K562 (cell line): ENCODE measurements around the gene CTIF. TPM values are rescaled to one million over a fixed set of nuclear protein-coding genes. Genes with fewer than 3 reads are reported as not detected.

Experiments
- ATAC-seq: fragments of 200-7000 bp; cut with Tn5 transposase; 3 replicates; pipeline ENCODE4 v1.9.1; 2020; ENCODE audit warnings: moderate library complexity
- BruUV-seq: library from RNA; stranded (reverse); fragments of 400-500 nt; replicated peaks from 2 replicates; lab custom pipeline; 2021; lab: Mats Ljungman, UMichigan
- CTCF ChIA-PET: fragments of 300-600 bp; formaldehyde crosslinking; extraction: SDS; loops from one replicate; lab custom pipeline; 2021; ENCODE audit warnings: low intra/inter-chr PET ratio; lab: Yijun Ruan, JAX
- POLR2A ChIA-PET: fragments of 300-600, 350-650 bp; sonication (Branson Sonifier 250); formaldehyde crosslinking; extraction: SDS; loops from one replicate; lab custom pipeline; 2021; ENCODE audit warnings: antibody characterized with exemption, inconsistent platforms; lab: Yijun Ruan, JAX
- DNase-seq, 4 experiments: peaks; one replicate each; pipeline versions ENCODE4 v3.0.0 to v3.0.0-alpha.2; 2011 to 2018; ENCODE audit warnings: low spot score in 3 of 4, mixed read lengths in 3 of 4; ENCODE audit errors: extremely low read depth in 1 of 4
- FAIRE-seq: peaks from 2 replicates; lab custom pipeline; 2011; peaks lifted over from hg19 to GRCh38; lab: Jason Lieb, UNC
- H2AFZ ChIP-seq: 2 replicates; pipeline ENCODE4 v1.6.0; 2011; ENCODE audit warnings: low read depth, low read length, control low read depth, inconsistent platforms
- H3K27ac ChIP-seq: fragments of 200-600 bp; 3 replicates; pipeline ENCODE4 v1.8.0; 2011; ENCODE audit warnings: low read depth, mild to moderate bottlenecking, control low read depth, inconsistent platforms, low read length, moderate library complexity, mixed read lengths; ENCODE audit errors: extremely low read depth
- H3K27me3 ChIP-seq, 2 experiments: fragments of 300-600 bp in 1 of 2; 2 replicates in 1 of 2; 3 replicates in 1 of 2; pipeline versions ENCODE4 v1.6.0 to v1.8.0; 2011; ENCODE audit warnings: inconsistent platforms in 2 of 2, low read length in 2 of 2, mild to moderate bottlenecking in 1 of 2, mixed read lengths in 1 of 2, moderate library complexity in 1 of 2; ENCODE audit not compliant: control insufficient read depth in 2 of 2, insufficient read depth in 2 of 2
- H3K36me3 ChIP-seq: fragments of 300-600 bp; 3 replicates; pipeline ENCODE4 v1.8.0; 2011; ENCODE audit warnings: mild to moderate bottlenecking, low read length, inconsistent platforms; ENCODE audit not compliant: control insufficient read depth, insufficient read depth
- H3K4me1 ChIP-seq, 2 experiments: fragments of 200-600 bp in 1 of 2; replicated peaks in 1 of 2; 2 replicates in 1 of 2; 3 replicates in 1 of 2; pipeline versions ENCODE4 v1.5.1 to v1.8.0; 2011; ENCODE audit warnings: inconsistent platforms in 2 of 2, low read length in 2 of 2, mild to moderate bottlenecking in 1 of 2, mixed read lengths in 1 of 2, moderate library complexity in 1 of 2; ENCODE audit not compliant: control insufficient read depth in 2 of 2, insufficient read depth in 2 of 2
- H3K4me2 ChIP-seq: 2 replicates; pipeline ENCODE4 v1.6.1; 2011; ENCODE audit warnings: low read length, control low read depth, inconsistent platforms, mixed read lengths; ENCODE audit not compliant: insufficient read depth
- H3K4me3 ChIP-seq: fragments of 200-600 bp; sonication (generic), shearing (Covaris generic); 2 replicates; pipeline ENCODE4 v1.5.1; 2016; ENCODE audit warnings: control low read depth, inconsistent platforms
- H3K79me2 ChIP-seq: fragments of 200-600 bp; 3 replicates; pipeline ENCODE4 v1.8.0; 2011; ENCODE audit warnings: low read length, inconsistent platforms; ENCODE audit not compliant: control insufficient read depth, insufficient read depth
- H3K9ac ChIP-seq, 2 experiments: 2 replicates each; pipeline versions ENCODE4 v1.6.0 to v1.6.1; 2011; ENCODE audit warnings: low read depth in 2 of 2, low read length in 2 of 2, control low read depth in 1 of 2, inconsistent platforms in 1 of 2, mild to moderate bottlenecking in 1 of 2, mixed read lengths in 1 of 2; ENCODE audit not compliant: insufficient read depth in 1 of 2
- H3K9me1 ChIP-seq: one replicate; pipeline ENCODE4 v1.6.0; 2011; ENCODE audit warnings: inconsistent platforms, mild to moderate bottlenecking, low read length, moderate library complexity; ENCODE audit not compliant: control insufficient read depth, insufficient read depth
- H3K9me3 ChIP-seq: replicated peaks from 2 replicates; pipeline ENCODE4 v1.5.1; 2011; ENCODE audit warnings: low read depth, low read length, inconsistent platforms; ENCODE audit not compliant: control insufficient read depth, insufficient read depth
- H4K20me1 ChIP-seq: replicated peaks from 2 replicates; pipeline ENCODE4 v1.6.1; 2011; ENCODE audit warnings: low read length, inconsistent platforms, mixed read lengths; ENCODE audit not compliant: control insufficient read depth, insufficient read depth
- CCNT2 ChIP-seq: IDR thresholded peaks from 2 replicates; pipeline ENCODE4 v1.6.1; 2011; ENCODE audit warnings: borderline replicate concordance, low read depth, mild to moderate bottlenecking, moderate library complexity, mixed read lengths, low read length; ENCODE audit not compliant: insufficient read length; ENCODE audit errors: extremely low read depth
- ESRRA ChIP-seq: fragments of 450-650 bp; IDR thresholded peaks from 2 replicates; pipeline ENCODE4 v1.6.1; 2014; ENCODE audit warnings: low read depth, mild to moderate bottlenecking, moderate library complexity, borderline replicate concordance
- FOXA1 ChIP-seq: fragments of 450-650 bp; IDR thresholded peaks from 2 replicates; pipeline ENCODE4 v1.6.1; 2016; ENCODE audit warnings: mild to moderate bottlenecking, borderline replicate concordance
- KLF10 ChIP-seq: fragments of 250-450 bp; sonication (Bioruptor Pico); IDR thresholded peaks from 2 replicates; pipeline ENCODE4 v1.6.1; 2021; ENCODE audit warnings: matching md5 sums
- NCOR1 ChIP-seq: fragments of 450-650 bp; IDR thresholded peaks from 2 replicates; pipeline ENCODE4 v1.6.1; 2016; ENCODE audit warnings: mild to moderate bottlenecking, moderate library complexity
- NFE2L1 ChIP-seq: fragments of 450-650 bp; IDR thresholded peaks from 2 replicates; pipeline ENCODE4 v1.6.1; 2016; ENCODE audit warnings: missing genetic modification characterization, low read depth, mild to moderate bottlenecking, missing compliant biosample characterization, moderate library complexity, borderline replicate concordance
- RFX7 ChIP-seq: fragments of 250-450 bp; sonication (Bioruptor Pico); IDR thresholded peaks from 2 replicates; pipeline ENCODE4 v1.5.1; 2021; ENCODE audit warnings: mild to moderate bottlenecking
- TAF7 ChIP-seq: fragments of 450-650 bp; IDR thresholded peaks from 2 replicates; pipeline ENCODE4 v1.6.1; 2016; ENCODE audit warnings: missing genetic modification characterization, missing compliant biosample characterization
- ZBTB34 ChIP-seq: fragments of 250-450 bp; sonication (Bioruptor Pico); IDR thresholded peaks from 2 replicates; pipeline ENCODE4 v1.8.0; 2021; ENCODE audit warnings: mild to moderate bottlenecking, moderate library complexity
- ZBTB8A ChIP-seq: fragments of 450-650 bp; IDR thresholded peaks from 2 replicates; pipeline ENCODE4 v1.6.1; 2018; ENCODE audit warnings: mild to moderate bottlenecking, moderate library complexity; ENCODE audit not compliant: partially characterized antibody
- ZNF444 ChIP-seq: fragments of 250-450 bp; sonication (Bioruptor Pico); IDR thresholded peaks from 2 replicates; pipeline ENCODE4 v1.4.0; 2020; ENCODE audit warnings: mild to moderate bottlenecking, moderate library complexity
- ZNF609 ChIP-seq: sonication (generic); formaldehyde crosslinking; IDR thresholded peaks from 2 replicates; pipeline ENCODE4 v1.8.1; 2023; ENCODE audit warnings: missing genetic modification reagents, mild to moderate bottlenecking, borderline replicate concordance
- ZNF830 ChIP-seq: fragments of 250-450 bp; sonication (Bioruptor Pico); IDR thresholded peaks from 2 replicates; pipeline ENCODE4 v1.5.0; 2021; ENCODE audit warnings: mild to moderate bottlenecking
- WGBS: fragments of 100-300 bp; shearing (Covaris generic); methylation state at CpG from one replicate; pipeline ENCODE4 v1.1.6; 2016; ENCODE audit warnings: low coverage, mixed read lengths; ENCODE audit not compliant: insufficient coverage; ENCODE audit errors: missing lambda C conversion rate; 5-methylcytosine and 5-hydroxymethylcytosine counted together
- in situ Hi-C: fragments of 300-500 bp; cut with MboI; formaldehyde crosslinking; loops from 4 replicates; pipeline ENCODE4 v1.15.0; 2018; ENCODE audit warnings: inconsistent platforms, mixed read lengths
- intact Hi-C: fragments of 100-400 bp; cut with micrococcal nuclease; formaldehyde crosslinking; loops from 2 replicates; pipeline ENCODE4 v1.14.2; 2022
- polyA plus RNA-seq, 8 experiments: library from polyadenylated mRNA; depleted of rRNA in 4 of 8; stranded (reverse) in 5 of 8; unstranded in 3 of 8; fragments of >200 nt; fragmentation: Nextera tagmentation in 2 of 8; fragmentation: Illumina TruSeq in 1 of 8; extraction: Ambion mirVana in 2 of 8; extraction: Trizol in 1 of 8; gene quantifications; 2 replicates each; pipeline versions ENCODE4 v1.2.1 to v1.2.3, GENCODE V29; 2011 to 2014; ENCODE audit warnings: inconsistent platforms in 1 of 8, missing spikeins in 1 of 8
- total RNA-seq, 7 experiments: library from RNA; depleted of rRNA in 6 of 7; stranded (reverse); fragments of >200 nt in 6 of 7; fragmentation: Illumina TruSeq in 2 of 7; extraction: Trizol in 2 of 7; gene quantifications; 2 replicates each; pipeline versions ENCODE4 v1.2.1 to v1.2.3, GENCODE V29; 2011 to 2021; ENCODE audit warnings: low replicate concordance in 1 of 7

Gene CTIF
- total and polyA plus RNA-seq, 9 of the 15 experiments (the other 6 are each of a cell fraction or from before 2014, with no cell fraction given): 0.17 to 11.5 (median 2.2) TPM

DNA sequence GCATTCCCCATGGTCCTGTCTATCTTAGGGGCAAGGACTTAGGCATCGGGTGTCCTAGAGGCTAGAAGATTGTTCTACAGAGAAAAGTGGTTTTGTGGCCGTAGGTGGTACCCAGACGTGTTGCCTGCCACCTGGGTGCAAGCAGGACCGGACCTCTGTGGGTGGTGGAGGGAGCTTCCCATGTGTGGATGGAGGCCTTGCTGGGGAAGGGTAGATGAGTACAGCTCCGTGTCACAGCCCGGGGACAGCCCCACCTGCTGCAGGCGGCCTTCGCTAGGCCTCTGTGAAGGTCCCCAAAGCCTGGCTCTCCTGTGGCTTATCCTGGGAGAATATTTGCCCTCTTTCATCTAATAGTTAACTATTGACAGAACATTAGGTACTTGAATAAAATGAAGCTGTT, 25.3 kb downstream of the CTIF start:
- Histone ChIP-seq H3K4me2 (no peak overlapping the region), H3K4me1 (peaks cover 3 to 18% of the 10 kb centered on the region in 2 experiments; a peak in 3 of 5 replicates), H3K27me3 (no peaks in the 10 kb centered on the region), H3K9me1 (no peaks in the 10 kb centered on the region), H3K4me3 (no peak overlapping the region), H3K36me3 (no peaks in the 10 kb centered on the region), H3K9me3 (no peaks in the 10 kb centered on the region; the same call in 1 of the 2 replicates), H3K79me2 (peaks cover 7% of the 10 kb centered on the region), H2AFZ (no peak overlapping the region), H3K9ac (0 out of 4 replicates have a peak overlapping the region, but pooled peaks of 1 of the 2 experiments have one; percentile 40), H3K27ac (no peak overlapping the region), H4K20me1 (no peaks in the 10 kb centered on the region)
- no peak for ATAC-seq
- BruUV-seq: no TSS peak
- ChIA-PET CTCF (no interaction called here), POLR2A (interaction anchor here (0.6 to 0.8 kb wide), 2 partner anchors 8 to 142 kb away, joined by 3 to 4 read pairs; no protein-coding TSS in a partner anchor)
- in situ Hi-C loops: no loop called here
- WGBS: 85% methylated on average over 2 of the region's 8 CpGs
- FAIRE-seq: no peak
- intact Hi-C loops: no loop called here
- DNase-seq: no peak
- TF ChIP-seq CCNT2 (no peak), RFX7 (CRISPR knock-in tag) (no peak), ZNF444 (CRISPR knock-in tag) (no peak), ZNF609 (CRISPR knock-in tag) (no peak), ZBTB34 (no peak), KLF10 (no peak), ZBTB8A (no peak), FOXA1 (no peak), NCOR1 (no peak), ZNF830 (CRISPR knock-in tag) (no peak), ESRRA (no peak), TAF7 (no peak), NFE2L1 (tag) (no peak)
